Astrocyte (in vitro differentiated cells and primary cell): ENCODE measurements around the gene HES2.

Source experiments
- CTCF ChIP-seq: IDR thresholded peaks from 2 replicates; pipeline ENCODE4 v1.5.1; 2011; ENCODE audit warnings: low read depth, mild to moderate bottlenecking, inconsistent platforms, low read length, moderate library complexity; ENCODE audit not compliant: insufficient read depth
- EZH2 ChIP-seq: IDR thresholded peaks from 2 replicates; pipeline ENCODE4 v1.6.1; 2012; ENCODE audit warnings: mild to moderate bottlenecking, low read length, inconsistent platforms; ENCODE audit not compliant: insufficient read depth

GRCh38 chr1:6419804-6420453, at the start of gene HES2:
- TF ChIP-seq CTCF (no peak), EZH2 (peak; percentile 97)
